GM19193 (cell line): ENCODE measurements around the gene HBA1.

Experiments used
- POLR2A ChIP-seq: IDR thresholded peaks from 4 replicates; pipeline ENCODE4 v1.6.1; 2011; ENCODE audit not compliant: insufficient read depth, insufficient read length; ENCODE audit errors: extremely low read depth

Gene HBA1

DNA sequence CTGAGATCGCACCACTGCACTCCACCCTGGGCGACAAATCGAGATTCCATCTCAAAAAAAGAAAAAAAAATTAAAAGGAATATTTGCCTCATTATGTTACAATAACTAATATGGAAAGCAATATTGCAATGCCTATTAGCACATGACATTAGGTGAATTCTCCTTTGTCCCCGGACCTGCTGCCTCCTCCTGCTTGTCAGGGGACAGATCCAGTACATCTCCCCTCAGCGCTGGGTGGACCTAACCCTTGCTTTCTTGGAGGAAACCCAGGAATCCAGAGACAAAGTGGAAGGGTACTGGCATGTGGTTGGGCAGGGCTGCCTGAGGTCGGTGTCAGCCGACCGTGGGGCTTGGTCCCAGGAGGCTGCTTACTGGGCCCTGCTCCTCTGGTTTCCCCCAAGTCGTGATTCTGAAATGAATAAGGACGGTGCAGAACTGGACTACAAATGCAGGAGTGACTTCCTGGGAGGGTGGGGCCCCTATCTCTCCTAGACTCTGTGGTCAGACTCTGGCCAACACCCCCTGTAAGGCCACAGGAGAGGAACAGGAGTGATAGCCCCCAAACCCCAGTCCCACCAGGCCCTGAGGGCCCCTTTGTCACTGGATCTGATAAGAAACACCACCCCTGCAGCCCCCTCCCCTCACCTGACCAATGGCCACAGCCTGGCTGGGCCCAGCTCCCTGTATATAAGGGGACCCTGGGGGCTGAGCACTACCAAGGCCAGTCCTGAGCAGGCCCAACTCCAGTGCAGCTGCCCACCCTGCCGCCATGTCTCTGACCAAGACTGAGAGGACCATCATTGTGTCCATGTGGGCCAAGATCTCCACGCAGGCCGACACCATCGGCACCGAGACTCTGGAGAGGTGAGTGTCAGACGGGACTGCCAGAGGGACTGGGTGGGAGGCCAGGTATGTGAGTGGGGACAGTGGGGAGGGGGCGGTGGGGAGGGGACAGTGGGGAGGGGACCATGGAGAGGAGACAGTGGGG, 24.0 kb upstream of the HBA1 start, which contains the start of gene HBZ:
Gene HBZ (plus strand): TSS at position 504 of the 988 bp plus-strand sequence. CDS start 266 bp downstream, at position 770.
- no peak for TF ChIP-seq POLR2A

- no peak for TF ChIP-seq POLR2A
These were observed 22.1 kb upstream of the HBA1 start for GRCh38 chr16:154217-155030.

GRCh38 chr16:155031-155398, 21.5 kb upstream of the HBA1 start:
- TF ChIP-seq POLR2A = no peak

DNA sequence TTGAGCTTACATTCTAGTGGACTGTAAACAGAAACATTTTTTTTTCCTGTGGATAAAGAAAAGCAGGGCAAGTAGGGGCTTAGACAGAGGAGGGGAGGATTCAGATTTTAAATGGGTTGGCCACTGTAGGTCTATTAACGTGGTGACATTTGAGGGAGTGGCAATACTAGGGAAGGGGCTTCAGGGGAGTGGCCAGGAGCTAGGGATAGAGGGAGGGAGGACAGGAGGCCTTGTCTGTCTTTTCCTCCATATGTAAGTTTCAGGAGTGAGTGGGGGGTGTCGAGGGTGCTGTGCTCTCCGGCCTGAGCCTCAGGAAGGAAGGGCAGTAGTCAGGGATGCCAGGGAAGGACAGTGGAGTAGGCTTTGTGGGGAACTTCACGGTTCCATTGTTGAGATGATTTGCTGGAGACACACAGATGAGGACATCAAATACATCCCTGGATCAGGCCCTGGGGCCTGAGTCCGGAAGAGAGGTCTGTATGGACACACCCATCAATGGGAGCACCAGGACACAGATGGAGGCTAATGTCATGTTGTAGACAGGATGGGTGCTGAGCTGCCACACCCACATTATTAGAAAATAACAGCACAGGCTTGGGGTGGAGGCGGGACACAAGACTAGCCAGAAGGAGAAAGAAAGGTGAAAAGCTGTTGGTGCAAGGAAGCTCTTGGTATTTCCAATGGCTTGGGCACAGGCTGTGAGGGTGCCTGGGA, 17.2 kb upstream of the HBA1 start:
- no peak for TF ChIP-seq POLR2A

DNA sequence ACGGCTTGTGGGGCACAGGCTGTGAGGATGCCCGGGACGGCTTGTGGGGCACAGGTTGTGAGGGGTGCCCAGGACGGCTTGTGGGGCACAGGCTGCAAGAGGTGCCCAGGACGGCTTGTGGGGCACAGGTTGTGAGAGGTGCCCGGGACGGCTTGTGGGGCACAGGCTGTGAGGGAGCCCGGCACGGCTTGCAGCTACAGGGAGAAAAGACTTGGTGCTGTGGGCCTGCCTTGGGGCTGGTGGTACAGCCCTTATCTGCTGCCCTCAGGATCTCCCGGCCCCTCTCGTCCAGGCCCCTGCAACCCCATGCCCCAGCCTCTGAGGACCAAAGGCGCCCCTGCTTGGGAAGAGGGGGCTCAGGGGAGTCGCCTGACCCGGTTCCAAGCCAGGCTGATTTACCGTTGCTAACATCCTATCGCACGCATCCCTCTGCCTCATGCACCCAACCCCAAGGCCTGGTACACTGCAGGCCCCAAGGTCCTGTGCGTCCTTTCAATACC, 15.7 kb upstream of the HBA1 start:
- TF ChIP-seq POLR2A = no peak

- no peak for TF ChIP-seq POLR2A
These were observed 14.0 kb upstream of the HBA1 start for GRCh38 chr16:162271-162991.

- TF ChIP-seq POLR2A = no peak
These were observed 11.5 kb upstream of the HBA1 start for GRCh38 chr16:164827-165538.

- no peak for TF ChIP-seq POLR2A
These were observed 10.7 kb upstream of the HBA1 start, which contains the start of gene HBM for GRCh38 chr16:165539-166374. TSS of gene HBM (plus strand) at chr16:165978. CDS start at chr16:165998, 20 bp downstream.

DNA sequence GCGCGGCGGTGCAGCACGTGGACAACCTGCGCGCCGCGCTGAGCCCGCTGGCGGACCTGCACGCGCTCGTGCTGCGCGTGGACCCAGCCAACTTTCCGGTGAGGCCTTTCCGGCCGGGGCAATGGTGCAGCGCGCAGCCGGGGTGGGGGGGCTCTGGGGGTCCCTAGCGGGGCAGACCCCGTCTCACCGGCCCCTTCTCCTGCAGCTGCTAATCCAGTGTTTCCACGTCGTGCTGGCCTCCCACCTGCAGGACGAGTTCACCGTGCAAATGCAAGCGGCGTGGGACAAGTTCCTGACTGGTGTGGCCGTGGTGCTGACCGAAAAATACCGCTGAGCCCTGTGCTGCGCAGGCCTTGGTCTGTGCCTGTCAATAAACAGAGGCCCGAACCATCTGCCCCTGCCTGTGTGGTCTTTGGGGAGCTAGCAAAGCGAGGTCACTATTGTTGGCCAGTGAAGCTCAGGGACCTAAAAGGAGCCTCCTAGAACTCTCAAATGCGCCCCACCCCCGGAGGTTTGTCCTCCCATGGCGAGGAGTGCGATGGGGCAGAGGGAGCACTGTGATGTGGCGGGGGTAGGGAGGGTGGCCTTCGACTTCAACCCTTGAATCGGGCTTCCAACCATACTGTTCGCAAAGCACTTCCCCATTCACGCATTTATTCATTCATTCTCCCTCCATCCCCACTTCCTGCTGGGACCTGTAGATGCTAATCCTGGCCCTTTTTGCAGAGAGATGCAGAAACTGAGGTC, 9.9 kb upstream of the HBA1 start:
- no peak for TF ChIP-seq POLR2A

- no peak for TF ChIP-seq POLR2A
These were observed 9.3 kb upstream of the HBA1 start for GRCh38 chr16:167122-167690.

GRCh38 chr16:168424-168823, 8.1 kb upstream of the HBA1 start:
- TF ChIP-seq POLR2A = no peak
